ENCODE results near the gene ATP5PB. TPM values are rescaled to one million over a fixed set of nuclear protein-coding genes. Genes with fewer than 3 reads are reported as not detected.
A peak's percentile ranks its signal among the peaks of the same experiment; 100 is the strongest.

Gene ATP5PB
- total RNA-seq, 4 donors from 2014 or later = 60.3 to 334 (median 211) TPM

DNA sequence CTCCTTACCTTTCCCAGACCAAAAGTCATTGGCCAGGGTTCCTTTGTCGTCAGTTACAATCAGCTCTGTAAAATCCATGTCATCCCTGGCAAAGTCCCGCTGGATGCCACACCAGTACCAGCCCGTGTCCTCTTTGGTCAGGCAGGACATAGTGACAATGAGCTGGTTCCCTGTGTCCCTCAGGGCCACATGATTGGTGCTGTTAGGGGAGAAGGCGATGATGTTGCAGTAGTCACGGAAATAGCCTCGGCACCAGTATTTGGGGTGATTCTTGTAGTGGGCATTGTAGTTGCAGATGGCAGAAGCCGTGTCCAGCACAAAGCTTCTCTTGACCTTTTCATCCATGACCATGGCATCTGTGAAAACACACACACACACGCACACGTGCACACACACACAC lies 39.4 kb downstream of the ATP5PB start:
- WGBS, 2 donors (ENCODE audit: low coverage in 1 of 2) = 90 to 93% methylated on average over 2 to 9 of the region's 9 CpGs

DNA sequence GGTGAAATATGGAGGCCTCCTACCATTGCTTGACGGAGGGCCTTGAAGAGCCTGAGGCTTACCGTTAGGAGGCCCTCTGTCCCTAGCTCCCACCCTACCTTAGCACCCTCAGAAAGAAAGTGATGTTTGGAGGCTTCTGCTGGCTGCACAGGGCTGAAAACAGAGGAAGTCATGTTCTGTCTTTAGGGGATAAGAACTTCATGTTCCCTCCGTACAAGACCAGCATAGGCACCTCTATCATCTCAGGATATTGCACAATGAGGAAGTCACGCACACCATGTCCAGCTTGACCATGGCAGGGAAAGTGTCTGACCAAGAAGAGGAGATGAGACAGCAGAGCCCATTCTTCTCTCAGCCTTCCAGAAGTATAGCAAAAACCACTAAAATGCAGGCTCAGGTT lies 40.3 kb downstream of the ATP5PB start:
- Histone ChIP-seq H3K27ac (peak overlapping the region; percentile 10 to 70 (median 46)), H3K27me3 (no peaks in the 10 kb centered on the region), H3K36me3 (no peaks in the 10 kb centered on the region), H3K9me3 (no peaks in the 10 kb centered on the region), H3K4me3 (no peak overlapping the region), H3K4me1 (no peaks in the 10 kb centered on the region)
- TF ChIP-seq, protein P1, sequence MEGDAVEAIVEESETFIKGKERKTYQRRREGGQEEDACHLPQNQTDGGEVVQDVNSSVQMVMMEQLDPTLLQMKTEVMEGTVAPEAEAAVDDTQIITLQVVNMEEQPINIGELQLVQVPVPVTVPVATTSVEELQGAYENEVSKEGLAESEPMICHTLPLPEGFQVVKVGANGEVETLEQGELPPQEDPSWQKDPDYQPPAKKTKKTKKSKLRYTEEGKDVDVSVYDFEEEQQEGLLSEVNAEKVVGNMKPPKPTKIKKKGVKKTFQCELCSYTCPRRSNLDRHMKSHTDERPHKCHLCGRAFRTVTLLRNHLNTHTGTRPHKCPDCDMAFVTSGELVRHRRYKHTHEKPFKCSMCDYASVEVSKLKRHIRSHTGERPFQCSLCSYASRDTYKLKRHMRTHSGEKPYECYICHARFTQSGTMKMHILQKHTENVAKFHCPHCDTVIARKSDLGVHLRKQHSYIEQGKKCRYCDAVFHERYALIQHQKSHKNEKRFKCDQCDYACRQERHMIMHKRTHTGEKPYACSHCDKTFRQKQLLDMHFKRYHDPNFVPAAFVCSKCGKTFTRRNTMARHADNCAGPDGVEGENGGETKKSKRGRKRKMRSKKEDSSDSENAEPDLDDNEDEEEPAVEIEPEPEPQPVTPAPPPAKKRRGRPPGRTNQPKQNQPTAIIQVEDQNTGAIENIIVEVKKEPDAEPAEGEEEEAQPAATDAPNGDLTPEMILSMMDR (IDR thresholded peaks at IDR 0.05) = no peak
- peak; percentile 86 for TF ChIP-seq EP300 (IDR thresholded peaks at IDR 0.05; ENCODE audit: low read depth)
- peak; percentile 29 to 49 (median 33) for TF ChIP-seq POLR2AphosphoS5 (IDR thresholded peaks at IDR 0.05)
- TF ChIP-seq POLR2A (IDR thresholded peaks at IDR 0.05) = peak; percentile 38
- intact Hi-C loops (cut with DNase I; ENCODE audit: low total_unique reads) = no loop called here
- DNase-seq = peak; percentile 25
- in situ Hi-C loops (cut with MboI; ENCODE audit: low pct_ligation_motif_present in 1 of 4, low pct_unique_long_range_greater_than_20kb in 1 of 4, low sequenced_read_pairs in 3 of 4) = loop anchor here (10.0 to 25.0 kb wide), 4 partner anchors 248 to 873 kb away; partner anchors contain the start of genes DDX20 (in 1 of the 4) and INKA2 (in 1 of the 4)
- 86% methylated on average over 4 of the region's 4 CpGs; no CpG with 5 or more reads in 1 of the 2 donors for WGBS, 2 donors (ENCODE audit: low coverage in 1 of 2)

More for the DNA sequence above, 39.4 kb downstream of the ATP5PB start:
- no peaks in the 10 kb centered on the region for H3K4me1 ChIP-seq
- no peaks in the 10 kb centered on the region for H3K9me3 ChIP-seq
- intact Hi-C loops (cut with DNase I; ENCODE audit: low total_unique reads) = no loop called here
- in situ Hi-C loops (cut with MboI; ENCODE audit: low pct_ligation_motif_present in 1 of 4, low pct_unique_long_range_greater_than_20kb in 1 of 4, low sequenced_read_pairs in 3 of 4) = loop anchor here (10.0 to 25.0 kb wide), 4 partner anchors 249 to 874 kb away; partner anchors contain the start of genes DDX20 (in 1 of the 4) and INKA2 (in 1 of the 4)
- no peak overlapping the region for H3K4me3 ChIP-seq
- H3K27ac ChIP-seq = peak overlapping the region; percentile 0 to 70 (median 36)
- H3K27me3 ChIP-seq = no peaks in the 10 kb centered on the region
- no peak for DNase-seq
- no peak for TF ChIP-seq POLR2A (IDR thresholded peaks at IDR 0.05)
- TF ChIP-seq EP300 (IDR thresholded peaks at IDR 0.05; ENCODE audit: low read depth) = no peak
- TF ChIP-seq POLR2AphosphoS5 (IDR thresholded peaks at IDR 0.05) = no peak
- TF ChIP-seq, protein P1 (IDR thresholded peaks at IDR 0.05) = no peak
- no peaks in the 10 kb centered on the region for H3K36me3 ChIP-seq

DNA sequence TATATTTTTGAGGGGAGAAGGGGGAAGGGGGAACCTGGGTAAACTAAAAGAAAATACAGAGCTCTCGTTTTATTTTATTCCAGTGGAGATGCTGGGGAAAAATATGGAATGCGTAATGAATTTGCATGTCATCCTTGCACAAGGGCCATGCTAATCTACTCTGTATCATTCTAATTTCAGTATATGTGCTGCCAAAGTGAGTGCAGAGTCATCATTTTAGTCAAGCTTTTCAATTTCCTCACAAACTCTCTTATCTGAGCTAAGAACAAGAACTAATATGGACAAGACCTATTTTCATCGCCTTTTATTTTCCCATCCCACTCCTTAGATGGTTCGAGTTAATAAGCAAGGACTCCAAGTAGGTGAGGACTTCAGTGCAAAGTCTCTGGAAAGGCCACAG lies 41.0 kb downstream of the ATP5PB start:
- intact Hi-C loops (cut with DNase I; ENCODE audit: low total_unique reads) = no loop called here
- H3K27me3 ChIP-seq = no peaks in the 10 kb centered on the region
- H3K27ac ChIP-seq = peak overlapping the region; percentile 10 to 70 (median 46)
- H3K9me3 ChIP-seq = no peaks in the 10 kb centered on the region
- DNase-seq = no peak
- H3K36me3 ChIP-seq = no peaks in the 10 kb centered on the region
- no peak overlapping the region for H3K4me3 ChIP-seq
- WGBS, 2 donors (ENCODE audit: low coverage in 1 of 2) = 90 to 91% methylated on average over 4 of the region's 4 CpGs
- in situ Hi-C loops (cut with MboI; ENCODE audit: low pct_ligation_motif_present in 1 of 4, low pct_unique_long_range_greater_than_20kb in 1 of 4, low sequenced_read_pairs in 3 of 4) = loop anchor here in 2 of 4 donors (25.0 kb wide), 2 partner anchors 247 to 872 kb away; partner anchors contain the start of gene INKA2 (in 1 of the 2)
- TF ChIP-seq, protein P1 (IDR thresholded peaks at IDR 0.05) = no peak
- TF ChIP-seq EP300 (IDR thresholded peaks at IDR 0.05; ENCODE audit: low read depth) = no peak
- TF ChIP-seq POLR2A (IDR thresholded peaks at IDR 0.05) = no peak
- TF ChIP-seq POLR2AphosphoS5 (IDR thresholded peaks at IDR 0.05) = no peak
- H3K4me1 ChIP-seq = no peaks in the 10 kb centered on the region

DNA sequence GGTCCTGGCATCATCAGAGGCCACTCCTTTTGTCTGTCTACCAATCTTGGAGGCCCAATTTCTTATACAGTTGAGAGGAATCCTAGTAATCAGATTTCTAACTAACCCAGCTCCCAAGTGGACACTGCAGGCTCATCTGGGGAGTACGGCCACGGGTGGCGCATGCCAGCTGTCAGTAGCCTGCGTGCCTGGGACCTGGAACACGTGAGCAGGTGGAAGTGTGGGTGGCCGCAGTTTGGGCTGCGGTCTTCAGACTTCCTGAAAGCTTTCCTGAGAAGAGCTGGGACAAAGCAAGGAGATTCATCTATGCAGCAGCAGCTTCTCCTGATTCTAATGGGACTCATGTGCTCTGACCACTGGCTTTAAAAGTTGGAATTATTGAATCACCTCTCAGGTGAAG lies 41.8 kb downstream of the ATP5PB start:
- no peak for DNase-seq
- Histone ChIP-seq H3K9me3 (no peaks in the 10 kb centered on the region), H3K4me3 (no peak overlapping the region), H3K27me3 (no peaks in the 10 kb centered on the region), H3K36me3 (no peaks in the 10 kb centered on the region), H3K4me1 (no peaks in the 10 kb centered on the region), H3K27ac (peak overlapping the region; percentile 10 to 70 (median 46))
- 93% methylated on average over 7 of the region's 7 CpGs; no CpG with 5 or more reads in 1 of the 2 donors for WGBS, 2 donors (ENCODE audit: low coverage in 1 of 2)
- TF ChIP-seq POLR2A (IDR thresholded peaks at IDR 0.05) (no peak), POLR2AphosphoS5 (IDR thresholded peaks at IDR 0.05) (no peak), EP300 (IDR thresholded peaks at IDR 0.05; ENCODE audit: low read depth) (no peak)
- TF ChIP-seq, protein P1 (IDR thresholded peaks at IDR 0.05) = no peak
- intact Hi-C loops (cut with DNase I; ENCODE audit: low total_unique reads) (no loop called here), in situ Hi-C loops (cut with MboI; ENCODE audit: low pct_ligation_motif_present in 1 of 4, low pct_unique_long_range_greater_than_20kb in 1 of 4, low sequenced_read_pairs in 3 of 4) (loop anchor here in 2 of 4 donors (25.0 kb wide), 2 partner anchors 246 to 871 kb away; partner anchors contain the start of gene INKA2 (in 1 of the 2))

Measured in transverse colon (tissue), 4 donors.